HepG2 (cell line): ENCODE results near the gene RILP. TPM values are rescaled to one million over a fixed set of nuclear protein-coding genes. Genes with fewer than 3 reads are reported as not detected.
A peak's percentile ranks its signal among the peaks of the same experiment; 100 is the strongest.

Experiments
- ARNT2 ChIP-seq: sonication (generic); formaldehyde crosslinking; IDR thresholded peaks from 2 replicates; pipeline ENCODE4 v1.8.0; 2022; ENCODE audit warnings: mild to moderate bottlenecking, low read depth, missing genetic modification reagents, moderate library complexity
- CREM ChIP-seq, 2 experiments: sonication (generic) in 1 of 2; formaldehyde crosslinking in 1 of 2; IDR thresholded peaks; 2 replicates each; pipeline versions ENCODE4 v1.4.0 to v1.6.1; 2016 to 2020; ENCODE audit warnings: antibody characterized with exemption in 1 of 2, mild to moderate bottlenecking in 1 of 2, missing genetic modification reagents in 1 of 2
- KMT2A ChIP-seq: sonication (generic); formaldehyde crosslinking; IDR thresholded peaks from 2 replicates; pipeline ENCODE4 v1.4.0; 2020; ENCODE audit warnings: missing genetic modification reagents
- MED8 ChIP-seq: sonication (generic); formaldehyde crosslinking; IDR thresholded peaks from 2 replicates; pipeline ENCODE4 v1.8.1; 2023; ENCODE audit warnings: mild to moderate bottlenecking, missing genetic modification reagents; ENCODE audit not compliant: insufficient replicate concordance
- SMAD9 ChIP-seq: sonication (generic); formaldehyde crosslinking; IDR thresholded peaks from 2 replicates; pipeline ENCODE4 v1.5.1; 2020; ENCODE audit warnings: mild to moderate bottlenecking, missing genetic modification reagents
- ZBTB21 ChIP-seq: sonication (generic); formaldehyde crosslinking; IDR thresholded peaks from 2 replicates; pipeline ENCODE4 v1.4.0; 2020; ENCODE audit warnings: missing genetic modification reagents
- ZFP37 ChIP-seq: sonication (generic); formaldehyde crosslinking; IDR thresholded peaks from 2 replicates; pipeline ENCODE4 v1.4.0; 2020; ENCODE audit warnings: missing genetic modification reagents, borderline replicate concordance
- ZKSCAN5 ChIP-seq: sonication (generic); formaldehyde crosslinking; IDR thresholded peaks from 2 replicates; pipeline ENCODE4 v1.5.1; 2020; ENCODE audit warnings: mild to moderate bottlenecking, missing genetic modification reagents
- ZNF407 ChIP-seq: sonication (generic); formaldehyde crosslinking; IDR thresholded peaks from one replicate; pipeline ENCODE4 v1.5.1; 2020; ENCODE audit warnings: mild to moderate bottlenecking, missing genetic modification reagents; ENCODE audit errors: not compliant biosample characterization
- ZNF660 ChIP-seq: sonication (generic); formaldehyde crosslinking; IDR thresholded peaks from 2 replicates; pipeline ENCODE4 v1.5.1; 2020; ENCODE audit warnings: mild to moderate bottlenecking, low read depth, missing genetic modification reagents, borderline replicate concordance
- ZNF713 ChIP-seq: sonication (generic); formaldehyde crosslinking; IDR thresholded peaks from 2 replicates; pipeline ENCODE4 v1.4.0; 2020; ENCODE audit warnings: mild to moderate bottlenecking, missing genetic modification reagents
- ZNF790 ChIP-seq: sonication (generic); formaldehyde crosslinking; IDR thresholded peaks from 2 replicates; pipeline ENCODE4 v1.8.0; 2022; ENCODE audit warnings: missing genetic modification reagents, mild to moderate bottlenecking, borderline replicate concordance
- polyA plus RNA-seq, 8 experiments: library from polyadenylated mRNA; depleted of rRNA in 3 of 8; stranded (reverse) in 7 of 8; unstranded in 1 of 8; fragments of >200 nt; fragmentation: Illumina TruSeq in 4 of 8; extraction: Trizol in 4 of 8; gene quantifications; 2 replicates each; pipeline versions ENCODE4 v1.2.1 to v1.2.3, GENCODE V29; 2011 to 2016; ENCODE audit warnings: low read depth in 4 of 8, missing spikeins in 1 of 8, mixed read lengths in 1 of 8; ENCODE audit not compliant: insufficient read depth in 1 of 8
- total RNA-seq, 5 experiments: library from RNA; depleted of rRNA; stranded (reverse); fragments of >200 nt; fragmentation: Illumina TruSeq; extraction: Trizol; gene quantifications; 2 replicates each; pipeline ENCODE4 v1.2.3, GENCODE V29; 2016; ENCODE audit warnings: low read depth in 1 of 5
- TF ChIP-seq, protein P1 (sequence below): sonication (generic); formaldehyde crosslinking; IDR thresholded peaks from 2 replicates; pipeline ENCODE4 v1.4.0; 2020; ENCODE audit warnings: missing genetic modification reagents, borderline replicate concordance
- TF ChIP-seq, protein P2 (sequence below): IDR thresholded peaks from 2 replicates; pipeline ENCODE4 v1.6.1; 2016

Gene RILP
- total and polyA plus RNA-seq, 2 of the 13 experiments (the other 11 are each of a cell fraction or from before 2014, with no cell fraction given): 6.6 to 8.1 TPM

DNA sequence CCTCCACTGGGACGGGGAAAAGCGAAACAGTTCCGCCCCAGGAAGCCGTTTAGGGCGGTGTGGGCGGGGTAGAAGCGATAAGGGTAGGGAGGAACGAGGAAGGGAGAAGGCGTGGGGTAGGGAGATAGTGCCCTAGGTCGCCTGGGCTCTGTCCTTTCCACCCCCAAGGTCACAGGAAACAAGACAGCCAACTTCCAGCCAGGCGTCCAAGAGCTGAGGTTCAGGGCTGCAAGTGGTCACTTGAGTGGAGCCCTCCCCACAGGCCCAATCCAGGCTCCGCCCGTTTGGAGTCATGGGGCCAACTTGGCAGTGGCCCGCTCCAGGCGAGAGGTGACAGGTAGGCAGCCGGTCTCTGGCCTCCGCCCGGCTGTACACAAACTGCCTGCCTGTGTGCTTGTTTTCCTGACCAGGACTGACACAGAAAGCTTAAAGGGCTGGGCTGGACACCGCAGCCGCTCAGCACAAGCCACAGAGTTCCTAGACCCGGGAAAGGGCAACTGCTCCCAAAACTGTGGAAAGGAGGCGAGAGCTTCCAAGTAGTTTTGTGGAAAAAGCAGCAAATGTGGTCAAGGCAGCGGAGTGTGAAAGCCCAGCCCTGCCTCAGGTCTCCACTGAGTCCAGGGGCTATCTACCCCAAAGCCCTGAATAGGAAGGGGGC is at the start of gene RILP (continued):
- TF ChIP-seq ZNF660 (CRISPR knock-in tag) (no peak), ZBTB21 (CRISPR knock-in tag) (peak; percentile 46; the same call in 1 of the 2 replicates), ZKSCAN5 (CRISPR knock-in tag) (no peak), ZNF407 (CRISPR knock-in tag) (no peak), KMT2A (CRISPR knock-in tag) (no peak), SMAD9 (peak; percentile 20; the same call in 1 of the 2 replicates), ARNT2 (no peak), MED8 (CRISPR knock-in tag) (no peak), ZNF790 (CRISPR knock-in tag) (no peak), CREM (IDR thresholded peaks at IDR 0.05) (no peak), CREM (CRISPR knock-in tag; IDR thresholded peaks at IDR 0.05) (no peak), ZFP37 (CRISPR knock-in tag) (0 out of 2 replicates have a peak, but pooled peaks have one; percentile 40), ZNF713 (CRISPR knock-in tag) (no peak)
- TF ChIP-seq, protein P1, sequence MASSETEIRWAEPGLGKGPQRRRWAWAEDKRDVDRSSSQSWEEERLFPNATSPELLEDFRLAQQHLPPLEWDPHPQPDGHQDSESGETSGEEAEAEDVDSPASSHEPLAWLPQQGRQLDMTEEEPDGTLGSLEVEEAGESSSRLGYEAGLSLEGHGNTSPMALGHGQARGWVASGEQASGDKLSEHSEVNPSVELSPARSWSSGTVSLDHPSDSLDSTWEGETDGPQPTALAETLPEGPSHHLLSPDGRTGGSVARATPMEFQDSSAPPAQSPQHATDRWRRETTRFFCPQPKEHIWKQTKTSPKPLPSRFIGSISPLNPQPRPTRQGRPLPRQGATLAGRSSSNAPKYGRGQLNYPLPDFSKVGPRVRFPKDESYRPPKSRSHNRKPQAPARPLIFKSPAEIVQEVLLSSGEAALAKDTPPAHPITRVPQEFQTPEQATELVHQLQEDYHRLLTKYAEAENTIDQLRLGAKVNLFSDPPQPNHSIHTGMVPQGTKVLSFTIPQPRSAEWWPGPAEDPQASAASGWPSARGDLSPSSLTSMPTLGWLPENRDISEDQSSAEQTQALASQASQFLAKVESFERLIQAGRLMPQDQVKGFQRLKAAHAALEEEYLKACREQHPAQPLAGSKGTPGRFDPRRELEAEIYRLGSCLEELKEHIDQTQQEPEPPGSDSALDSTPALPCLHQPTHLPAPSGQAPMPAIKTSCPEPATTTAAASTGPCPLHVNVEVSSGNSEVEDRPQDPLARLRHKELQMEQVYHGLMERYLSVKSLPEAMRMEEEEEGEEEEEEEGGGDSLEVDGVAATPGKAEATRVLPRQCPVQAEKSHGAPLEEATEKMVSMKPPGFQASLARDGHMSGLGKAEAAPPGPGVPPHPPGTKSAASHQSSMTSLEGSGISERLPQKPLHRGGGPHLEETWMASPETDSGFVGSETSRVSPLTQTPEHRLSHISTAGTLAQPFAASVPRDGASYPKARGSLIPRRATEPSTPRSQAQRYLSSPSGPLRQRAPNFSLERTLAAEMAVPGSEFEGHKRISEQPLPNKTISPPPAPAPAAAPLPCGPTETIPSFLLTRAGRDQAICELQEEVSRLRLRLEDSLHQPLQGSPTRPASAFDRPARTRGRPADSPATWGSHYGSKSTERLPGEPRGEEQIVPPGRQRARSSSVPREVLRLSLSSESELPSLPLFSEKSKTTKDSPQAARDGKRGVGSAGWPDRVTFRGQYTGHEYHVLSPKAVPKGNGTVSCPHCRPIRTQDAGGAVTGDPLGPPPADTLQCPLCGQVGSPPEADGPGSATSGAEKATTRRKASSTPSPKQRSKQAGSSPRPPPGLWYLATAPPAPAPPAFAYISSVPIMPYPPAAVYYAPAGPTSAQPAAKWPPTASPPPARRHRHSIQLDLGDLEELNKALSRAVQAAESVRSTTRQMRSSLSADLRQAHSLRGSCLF (CRISPR knock-in tag): no peak
- TF ChIP-seq, protein P2, sequence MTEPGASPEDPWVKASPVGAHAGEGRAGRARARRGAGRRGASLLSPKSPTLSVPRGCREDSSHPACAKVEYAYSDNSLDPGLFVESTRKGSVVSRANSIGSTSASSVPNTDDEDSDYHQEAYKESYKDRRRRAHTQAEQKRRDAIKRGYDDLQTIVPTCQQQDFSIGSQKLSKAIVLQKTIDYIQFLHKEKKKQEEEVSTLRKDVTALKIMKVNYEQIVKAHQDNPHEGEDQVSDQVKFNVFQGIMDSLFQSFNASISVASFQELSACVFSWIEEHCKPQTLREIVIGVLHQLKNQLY (CRISPR knock-in tag): no peak
